ENCODE data around the gene NRM.

Gene NRM

DNA sequence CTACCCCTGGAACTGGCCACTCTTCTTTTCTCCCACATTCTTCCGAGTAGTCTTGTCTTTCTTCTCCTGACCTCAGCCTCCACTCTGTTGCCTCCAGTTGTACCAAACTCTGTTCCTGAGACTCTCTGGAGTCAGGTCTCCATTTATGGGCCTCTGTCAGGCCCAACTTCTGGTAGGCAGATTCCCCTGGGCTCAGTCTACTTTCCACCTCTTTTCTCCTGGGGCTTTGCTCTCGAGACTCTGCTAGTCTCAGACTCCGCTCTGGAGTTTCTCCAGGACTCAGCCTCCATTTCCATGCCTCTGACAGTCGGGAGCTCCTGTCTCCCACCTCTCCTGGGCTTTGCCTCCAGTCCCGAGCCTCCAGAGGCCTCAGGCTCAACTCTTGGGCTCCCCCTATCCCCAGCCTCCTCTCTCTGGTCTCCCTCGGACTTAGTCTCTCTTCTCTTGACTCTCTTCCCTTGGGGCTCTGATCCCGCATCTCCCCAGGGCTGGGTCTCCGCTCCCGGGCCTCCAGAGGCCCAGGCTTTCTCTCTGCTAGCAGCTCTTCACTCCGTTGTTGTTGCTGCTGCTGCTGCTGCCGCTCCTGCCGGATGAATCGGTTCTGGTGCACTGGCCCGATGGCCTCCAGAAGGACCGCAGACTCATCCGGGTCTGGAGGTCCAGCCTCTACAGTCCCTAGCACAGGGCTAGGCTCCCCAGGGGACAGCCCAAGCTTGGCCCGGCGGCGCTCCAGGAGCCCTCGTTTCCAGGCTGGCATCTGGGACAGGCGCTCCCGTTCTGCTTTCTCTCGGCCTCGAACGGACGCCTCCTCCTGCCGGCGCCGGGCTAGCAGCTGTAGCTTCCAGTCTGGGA, 5.4 kb downstream of the NRM start:
- peak in 1 of 2 experiments; percentile 55 for DNase-seq (ENCODE audit: low read depth in 1 of 2, low spot score in 1 of 2)
- peak overlapping the region; percentile 94 for H3K27ac ChIP-seq (replicated peaks)
- TF ChIP-seq POLR2AphosphoS5 (IDR thresholded peaks at IDR 0.05; ENCODE audit: low read depth) = no peak
- TF ChIP-seq, protein P1, sequence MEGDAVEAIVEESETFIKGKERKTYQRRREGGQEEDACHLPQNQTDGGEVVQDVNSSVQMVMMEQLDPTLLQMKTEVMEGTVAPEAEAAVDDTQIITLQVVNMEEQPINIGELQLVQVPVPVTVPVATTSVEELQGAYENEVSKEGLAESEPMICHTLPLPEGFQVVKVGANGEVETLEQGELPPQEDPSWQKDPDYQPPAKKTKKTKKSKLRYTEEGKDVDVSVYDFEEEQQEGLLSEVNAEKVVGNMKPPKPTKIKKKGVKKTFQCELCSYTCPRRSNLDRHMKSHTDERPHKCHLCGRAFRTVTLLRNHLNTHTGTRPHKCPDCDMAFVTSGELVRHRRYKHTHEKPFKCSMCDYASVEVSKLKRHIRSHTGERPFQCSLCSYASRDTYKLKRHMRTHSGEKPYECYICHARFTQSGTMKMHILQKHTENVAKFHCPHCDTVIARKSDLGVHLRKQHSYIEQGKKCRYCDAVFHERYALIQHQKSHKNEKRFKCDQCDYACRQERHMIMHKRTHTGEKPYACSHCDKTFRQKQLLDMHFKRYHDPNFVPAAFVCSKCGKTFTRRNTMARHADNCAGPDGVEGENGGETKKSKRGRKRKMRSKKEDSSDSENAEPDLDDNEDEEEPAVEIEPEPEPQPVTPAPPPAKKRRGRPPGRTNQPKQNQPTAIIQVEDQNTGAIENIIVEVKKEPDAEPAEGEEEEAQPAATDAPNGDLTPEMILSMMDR (IDR thresholded peaks at IDR 0.05; ENCODE audit: insufficient read depth, low read length) = peak; percentile 9
- H3K4me3 ChIP-seq (replicated peaks; ENCODE audit: insufficient read depth, low read length) = peak overlapping the region; percentile 60
- H3K27me3 ChIP-seq (ENCODE audit: insufficient read depth, poor library complexity, severe bottlenecking) = no peaks in the 10 kb centered on the region

GRCh38 chr6:30684386-30685156, 6.2 kb downstream of the NRM start:
- H3K4me3 ChIP-seq (replicated peaks; ENCODE audit: insufficient read depth, low read length) = peak overlapping the region; percentile 60
- no peaks in the 10 kb centered on the region for H3K27me3 ChIP-seq (ENCODE audit: insufficient read depth, poor library complexity, severe bottlenecking)
- peak overlapping the region; percentile 94 for H3K27ac ChIP-seq (replicated peaks)
- no peak for TF ChIP-seq GABPA (IDR thresholded peaks at IDR 0.05; ENCODE audit: low read depth)
- no peak for TF ChIP-seq SPI1 (IDR thresholded peaks at IDR 0.05; ENCODE audit: borderline replicate concordance, low read depth)
- no peak for TF ChIP-seq REST (IDR thresholded peaks at IDR 0.05; ENCODE audit: insufficient replicate concordance, low read depth)
- no peak for TF ChIP-seq POLR2AphosphoS5 (IDR thresholded peaks at IDR 0.05; ENCODE audit: low read depth)
- TF ChIP-seq, protein P1 (IDR thresholded peaks at IDR 0.05; ENCODE audit: insufficient read depth, low read length) = no peak
- peak in 1 of 2 experiments; percentile 90 for DNase-seq (ENCODE audit: low read depth in 1 of 2, low spot score in 1 of 2)

DNA sequence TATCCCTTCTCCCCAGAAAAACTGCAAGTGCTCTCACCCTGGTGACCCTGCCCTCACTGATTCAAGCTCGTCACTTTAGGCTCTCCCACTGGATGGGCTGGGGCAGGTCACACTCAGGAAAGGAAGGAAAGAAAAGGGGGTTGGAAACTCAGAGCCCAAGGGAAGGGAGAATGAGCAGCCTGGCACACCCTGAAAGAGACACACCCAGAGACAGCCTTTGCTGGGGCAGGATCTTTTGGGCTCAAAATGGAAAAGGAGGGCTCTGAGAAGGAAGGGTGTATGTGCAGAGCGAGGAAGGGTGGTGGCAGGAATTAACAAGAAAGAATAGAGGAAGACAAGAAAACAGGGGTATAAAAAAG, 6.8 kb downstream of the NRM start:
- DNase-seq (ENCODE audit: low read depth in 1 of 2, low spot score in 1 of 2) = peak in 1 of 2 experiments; percentile 13
- H3K27ac ChIP-seq (replicated peaks) = peak overlapping the region; percentile 94
- no peaks in the 10 kb centered on the region for H3K27me3 ChIP-seq (ENCODE audit: insufficient read depth, poor library complexity, severe bottlenecking)
- TF ChIP-seq POLR2AphosphoS5 (IDR thresholded peaks at IDR 0.05; ENCODE audit: low read depth) (no peak), SPI1 (IDR thresholded peaks at IDR 0.05; ENCODE audit: borderline replicate concordance, low read depth) (no peak), GABPA (IDR thresholded peaks at IDR 0.05; ENCODE audit: low read depth) (no peak), REST (IDR thresholded peaks at IDR 0.05; ENCODE audit: insufficient replicate concordance, low read depth) (no peak)
- TF ChIP-seq, protein P1 (IDR thresholded peaks at IDR 0.05; ENCODE audit: insufficient read depth, low read length) = no peak
- peak overlapping the region; percentile 60 for H3K4me3 ChIP-seq (replicated peaks; ENCODE audit: insufficient read depth, low read length)
